GM19463 (cell line): ENCODE measurements around the gene PGAP2.
A peak's percentile ranks its signal among the peaks of the same experiment; 100 is the strongest.
"Not testable (repeated sequence)": the region's sequence is repeated elsewhere in the genome, so short reads cannot be mapped to it uniquely, and the experiment has no call there.

Source experiments
- ATAC-seq: cut with Tn5 transposase; IDR thresholded peaks from one replicate; pipeline ENCODE4 v1.9.1; 2021; ENCODE audit warnings: mild to moderate bottlenecking, moderate library complexity; ENCODE audit not compliant: unreplicated experiment

The PGAP2 gene

GRCh38 chr11:3807909-3808860, at the start of gene PGAP2:
Gene PGAP2, plus strand, starts transcription at chr11:3808560. Its CDS starts 2,700 bp downstream, at chr11:3811260.
- peak; percentile 72 for ATAC-seq

GRCh38 chr11:3764266-3764665, 44.1 kb upstream of the PGAP2 start:
- no peak for ATAC-seq

GRCh38 chr11:3766836-3767235, 41.5 kb upstream of the PGAP2 start:
- ATAC-seq, result not testable (repeated sequence)

- ATAC-seq, result no peak
Observed at GRCh38 chr11:3767536-3767935, 40.8 kb upstream of the PGAP2 start.

- ATAC-seq, result no peak
Observed at GRCh38 chr11:3773180-3773579, 35.2 kb upstream of the PGAP2 start.

- ATAC-seq, result no peak
Observed at GRCh38 chr11:3775736-3776406, 32.5 kb upstream of the PGAP2 start.

GRCh38 chr11:3781423-3781822, 26.9 kb upstream of the PGAP2 start:
- no peak for ATAC-seq

- ATAC-seq, result no peak
Observed at GRCh38 chr11:3782963-3783362, 25.4 kb upstream of the PGAP2 start.

- ATAC-seq, result no peak
Observed at GRCh38 chr11:3783611-3784010, 24.7 kb upstream of the PGAP2 start.

- ATAC-seq, result no peak
Observed at GRCh38 chr11:3786781-3787428, 21.5 kb upstream of the PGAP2 start.

- not testable (repeated sequence) for ATAC-seq
Observed at GRCh38 chr11:3794387-3794786, 14.0 kb upstream of the PGAP2 start.

GRCh38 chr11:3795131-3796001, 13.0 kb upstream of the PGAP2 start:
- no peak for ATAC-seq

GRCh38 chr11:3796002-3796311, 12.4 kb upstream of the PGAP2 start:
- no peak for ATAC-seq

- no peak for ATAC-seq
Observed at GRCh38 chr11:3796346-3796745, 12.0 kb upstream of the PGAP2 start.

- peak; percentile 19 for ATAC-seq
Observed at GRCh38 chr11:3796801-3797328, 11.5 kb upstream of the PGAP2 start.

- peak; percentile 88 for ATAC-seq
Observed at GRCh38 chr11:3797329-3798090, 10.8 kb upstream of the PGAP2 start, which contains the start of gene NUP98. Gene NUP98, minus strand, starts transcription at chr11:3797554. Its CDS starts 15,437 bp downstream, at chr11:3782117.

- ATAC-seq, result no peak
Observed at GRCh38 chr11:3799143-3799542, 9.2 kb upstream of the PGAP2 start.

GRCh38 chr11:3799873-3800272, 8.5 kb upstream of the PGAP2 start:
- no peak for ATAC-seq

- no peak for ATAC-seq
Observed at GRCh38 chr11:3802011-3802790, 6.2 kb upstream of the PGAP2 start.
